IPS-11a (cell line): ENCODE measurements around the gene CDH4.

Experiments
- H3K4me3 ChIP-seq: one replicate; pipeline ENCODE4 v1.5.1; 2013; ENCODE audit warnings: low read depth, low read length, control low read depth

The CDH4 gene

GRCh38 chr20:61912665-61913422 is 660.8 kb downstream of the CDH4 start:
- no peak overlapping the region for H3K4me3 ChIP-seq

- no peak overlapping the region for H3K4me3 ChIP-seq
Measured at GRCh38 chr20:61913423-61914225, 661.6 kb downstream of the CDH4 start.

- H3K4me3 ChIP-seq: no peak overlapping the region
Measured at GRCh38 chr20:61915101-61915500, 663.0 kb downstream of the CDH4 start.

GRCh38 chr20:61916318-61916891 is 664.3 kb downstream of the CDH4 start:
- no peak overlapping the region for H3K4me3 ChIP-seq

- no peak overlapping the region for H3K4me3 ChIP-seq
Measured at GRCh38 chr20:61917474-61918145, 665.5 kb downstream of the CDH4 start.

- no peak overlapping the region for H3K4me3 ChIP-seq
Measured at GRCh38 chr20:61918548-61918947, 666.5 kb downstream of the CDH4 start.

- H3K4me3 ChIP-seq: no peak overlapping the region
Measured at GRCh38 chr20:61919239-61919638, 667.2 kb downstream of the CDH4 start.

- no peak overlapping the region for H3K4me3 ChIP-seq
Measured at GRCh38 chr20:61919675-61920365, 667.8 kb downstream of the CDH4 start.

GRCh38 chr20:61922411-61922810 is 670.4 kb downstream of the CDH4 start:
- no peak overlapping the region for H3K4me3 ChIP-seq

GRCh38 chr20:61922936-61923335 is 670.9 kb downstream of the CDH4 start:
- H3K4me3 ChIP-seq: no peak overlapping the region

GRCh38 chr20:61923371-61924166 is 671.5 kb downstream of the CDH4 start:
- no peak overlapping the region for H3K4me3 ChIP-seq

GRCh38 chr20:61924211-61924857 is 672.3 kb downstream of the CDH4 start:
- H3K4me3 ChIP-seq: no peak overlapping the region

GRCh38 chr20:61924858-61925554 is 672.9 kb downstream of the CDH4 start:
- no peak overlapping the region for H3K4me3 ChIP-seq

- H3K4me3 ChIP-seq: no peak overlapping the region
Measured at GRCh38 chr20:61925555-61926252, 673.6 kb downstream of the CDH4 start.

GRCh38 chr20:61926253-61926613 is 674.2 kb downstream of the CDH4 start:
- H3K4me3 ChIP-seq: no peak overlapping the region

GRCh38 chr20:61926796-61927192 is 674.7 kb downstream of the CDH4 start:
- no peak overlapping the region for H3K4me3 ChIP-seq

GRCh38 chr20:61927193-61927825 is 675.2 kb downstream of the CDH4 start:
- no peak overlapping the region for H3K4me3 ChIP-seq
